AG09319 (cell line): ENCODE measurements around the gene POFUT2.

Experiments
- DNase-seq: peaks from one replicate; pipeline ENCODE4 v3.0.0-alpha.2; 2010; ENCODE audit warnings: low read depth; ENCODE audit errors: extremely low read depth
- TF ChIP-seq, protein P1 (sequence below): IDR thresholded peaks from 2 replicates; pipeline ENCODE4 v1.5.1; 2011; ENCODE audit warnings: low read depth, mild to moderate bottlenecking, inconsistent platforms, low read length, moderate library complexity

The POFUT2 gene

DNA sequence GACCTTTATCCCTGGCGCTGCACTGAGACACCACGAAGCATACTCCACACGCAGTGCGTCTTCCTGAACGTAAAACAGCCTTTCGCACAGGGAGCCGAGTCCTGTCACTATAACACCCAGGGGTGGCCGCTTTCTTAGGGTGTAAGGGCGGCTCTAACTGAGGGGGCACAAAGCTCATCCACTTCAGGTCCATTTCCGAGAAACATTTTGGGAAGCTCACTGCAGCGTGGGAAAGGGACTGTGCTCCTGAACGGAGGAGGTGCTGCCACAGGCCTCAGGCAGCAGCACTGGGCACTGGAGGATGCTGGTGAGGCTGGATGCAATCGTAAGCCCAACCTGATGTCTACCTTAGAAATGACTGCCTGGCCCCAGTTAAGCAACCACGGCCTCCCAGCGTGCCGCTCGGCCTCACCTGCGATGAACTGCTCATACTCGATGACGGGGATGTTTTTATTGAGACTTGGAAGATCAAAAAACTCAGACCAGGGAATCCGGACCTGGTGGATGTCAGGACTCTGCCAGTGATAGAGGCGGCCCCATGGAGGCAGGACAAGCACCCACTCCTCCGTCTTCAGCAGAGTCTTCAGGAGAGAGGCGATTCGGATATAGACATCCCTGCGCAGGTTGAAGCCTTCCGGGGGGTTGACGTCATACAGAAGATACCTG is 2.3 kb downstream of the POFUT2 start:
- DNase-seq: no peak
- TF ChIP-seq, protein P1, sequence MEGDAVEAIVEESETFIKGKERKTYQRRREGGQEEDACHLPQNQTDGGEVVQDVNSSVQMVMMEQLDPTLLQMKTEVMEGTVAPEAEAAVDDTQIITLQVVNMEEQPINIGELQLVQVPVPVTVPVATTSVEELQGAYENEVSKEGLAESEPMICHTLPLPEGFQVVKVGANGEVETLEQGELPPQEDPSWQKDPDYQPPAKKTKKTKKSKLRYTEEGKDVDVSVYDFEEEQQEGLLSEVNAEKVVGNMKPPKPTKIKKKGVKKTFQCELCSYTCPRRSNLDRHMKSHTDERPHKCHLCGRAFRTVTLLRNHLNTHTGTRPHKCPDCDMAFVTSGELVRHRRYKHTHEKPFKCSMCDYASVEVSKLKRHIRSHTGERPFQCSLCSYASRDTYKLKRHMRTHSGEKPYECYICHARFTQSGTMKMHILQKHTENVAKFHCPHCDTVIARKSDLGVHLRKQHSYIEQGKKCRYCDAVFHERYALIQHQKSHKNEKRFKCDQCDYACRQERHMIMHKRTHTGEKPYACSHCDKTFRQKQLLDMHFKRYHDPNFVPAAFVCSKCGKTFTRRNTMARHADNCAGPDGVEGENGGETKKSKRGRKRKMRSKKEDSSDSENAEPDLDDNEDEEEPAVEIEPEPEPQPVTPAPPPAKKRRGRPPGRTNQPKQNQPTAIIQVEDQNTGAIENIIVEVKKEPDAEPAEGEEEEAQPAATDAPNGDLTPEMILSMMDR: no peak

DNA sequence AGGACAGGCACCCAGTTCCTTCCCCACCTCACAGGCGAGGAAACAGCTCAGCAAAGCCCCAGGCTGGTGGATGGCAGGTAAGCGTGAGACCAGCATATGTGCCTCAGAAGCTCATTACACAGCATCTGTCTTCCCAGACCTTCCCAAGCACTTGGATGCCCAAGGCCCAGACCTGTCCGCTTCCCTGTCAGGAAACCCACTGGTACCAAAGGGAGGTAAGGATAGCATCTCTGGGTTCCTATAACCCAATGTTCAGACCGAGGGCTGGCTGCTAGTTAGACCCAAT is 3.3 kb downstream of the POFUT2 start:
- TF ChIP-seq, protein P1: no peak
- no peak for DNase-seq

DNA sequence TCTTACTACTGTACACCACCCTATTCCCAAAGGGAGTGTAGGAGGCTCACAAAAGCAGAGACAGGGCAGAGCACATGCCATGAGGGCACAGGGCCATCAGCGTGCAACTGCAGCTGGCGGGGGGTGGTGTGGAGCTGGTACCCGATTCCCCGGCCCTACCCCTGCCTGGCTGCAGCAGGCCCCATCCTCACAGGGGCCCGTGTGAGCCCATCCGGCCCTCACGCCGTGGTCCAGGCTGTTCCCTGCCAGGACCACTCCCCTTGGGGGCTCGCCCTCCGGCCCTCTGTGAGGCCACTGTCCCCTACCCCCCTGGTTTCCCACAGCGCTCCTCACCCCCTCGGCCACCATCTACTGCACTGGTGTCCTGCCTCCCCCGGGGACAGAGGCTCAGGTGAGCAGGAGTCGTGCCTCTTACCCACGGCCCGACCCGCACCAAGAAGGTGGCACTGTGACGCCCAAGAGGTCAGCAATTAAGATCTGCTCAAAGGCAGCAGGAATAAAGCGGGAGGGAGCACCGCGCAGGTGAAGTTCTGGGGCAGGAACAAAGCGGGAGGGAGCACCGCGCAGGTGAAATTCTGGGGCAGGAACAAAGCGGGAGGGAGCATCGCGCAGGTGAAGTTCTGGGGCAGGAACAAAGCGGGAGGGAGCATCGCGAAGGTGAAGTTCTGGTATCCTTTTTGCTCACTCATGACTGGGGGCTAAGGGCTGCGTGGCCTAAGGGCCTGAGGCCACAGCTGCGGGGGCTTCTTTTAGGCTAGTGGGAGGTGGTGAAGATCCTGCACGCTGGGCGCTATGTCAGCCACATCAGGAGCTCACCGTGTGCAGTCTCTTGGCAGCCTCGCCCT is 3.9 kb downstream of the POFUT2 start:
- DNase-seq: no peak
- TF ChIP-seq, protein P1: no peak

DNA sequence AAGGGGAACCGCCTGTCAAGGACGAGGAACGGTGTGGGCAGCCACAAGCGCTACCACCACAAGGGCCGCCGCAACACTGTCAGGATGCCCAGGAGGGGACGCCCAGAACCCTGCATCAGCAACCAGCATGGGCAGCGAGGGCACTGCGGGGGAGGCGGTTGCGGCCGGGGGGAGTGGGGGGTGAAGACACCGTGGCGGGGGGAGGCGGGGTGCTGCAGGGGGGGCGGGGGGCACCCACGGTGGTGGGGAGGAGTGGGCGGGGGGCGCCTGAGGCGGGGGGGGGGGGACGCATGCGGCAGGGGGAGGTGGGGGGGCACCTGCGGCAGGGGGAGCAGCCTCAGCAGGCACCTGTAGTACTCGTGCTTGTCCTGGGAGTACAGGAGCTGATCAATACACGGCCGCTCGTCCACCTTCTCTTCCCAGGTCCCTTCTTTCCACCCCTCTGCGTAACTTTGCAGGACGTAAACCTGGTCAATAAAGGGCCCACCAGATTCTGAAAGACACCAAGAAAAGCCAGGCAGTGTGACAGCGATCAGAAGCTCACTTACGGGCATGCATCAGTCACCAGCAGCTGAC is 4.6 kb downstream of the POFUT2 start:
- TF ChIP-seq, protein P1: no peak
- DNase-seq: no peak

DNA sequence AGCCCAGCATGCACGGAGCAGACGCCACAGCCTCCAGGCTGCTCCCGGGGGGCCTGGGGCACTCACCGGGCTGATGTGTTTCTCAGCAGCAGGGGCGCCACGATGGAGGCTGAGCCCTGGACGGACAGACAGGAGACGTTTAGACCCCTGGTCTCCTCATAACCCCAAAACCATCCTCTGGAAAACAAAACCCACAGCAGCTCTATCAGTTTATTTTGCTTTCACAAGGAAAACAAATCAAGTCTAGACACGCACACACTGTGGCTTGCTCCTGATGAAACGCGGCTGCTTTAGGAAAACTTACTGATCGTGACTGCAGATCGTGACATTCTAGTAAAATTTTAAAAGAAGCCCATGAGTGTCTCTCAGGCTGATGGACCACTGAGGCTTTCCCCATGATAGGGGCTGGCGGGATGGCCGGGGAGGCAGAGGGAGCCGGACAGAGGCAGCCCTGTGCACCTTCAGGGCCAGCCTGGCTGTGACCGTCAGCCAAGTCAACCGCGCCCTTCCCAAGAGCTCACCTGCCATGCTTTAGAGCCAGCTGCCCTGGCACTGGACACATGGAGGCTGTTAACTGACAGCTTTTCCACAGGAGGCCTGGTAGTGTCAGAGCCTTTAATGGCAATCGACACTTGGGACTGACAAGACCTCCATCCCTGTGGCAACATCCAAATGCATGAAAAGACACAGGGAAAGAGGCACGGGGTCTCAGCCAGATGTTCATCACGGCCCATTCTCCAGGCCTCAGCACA is 5.2 kb downstream of the POFUT2 start:
- no peak for DNase-seq
- TF ChIP-seq, protein P1: no peak

DNA sequence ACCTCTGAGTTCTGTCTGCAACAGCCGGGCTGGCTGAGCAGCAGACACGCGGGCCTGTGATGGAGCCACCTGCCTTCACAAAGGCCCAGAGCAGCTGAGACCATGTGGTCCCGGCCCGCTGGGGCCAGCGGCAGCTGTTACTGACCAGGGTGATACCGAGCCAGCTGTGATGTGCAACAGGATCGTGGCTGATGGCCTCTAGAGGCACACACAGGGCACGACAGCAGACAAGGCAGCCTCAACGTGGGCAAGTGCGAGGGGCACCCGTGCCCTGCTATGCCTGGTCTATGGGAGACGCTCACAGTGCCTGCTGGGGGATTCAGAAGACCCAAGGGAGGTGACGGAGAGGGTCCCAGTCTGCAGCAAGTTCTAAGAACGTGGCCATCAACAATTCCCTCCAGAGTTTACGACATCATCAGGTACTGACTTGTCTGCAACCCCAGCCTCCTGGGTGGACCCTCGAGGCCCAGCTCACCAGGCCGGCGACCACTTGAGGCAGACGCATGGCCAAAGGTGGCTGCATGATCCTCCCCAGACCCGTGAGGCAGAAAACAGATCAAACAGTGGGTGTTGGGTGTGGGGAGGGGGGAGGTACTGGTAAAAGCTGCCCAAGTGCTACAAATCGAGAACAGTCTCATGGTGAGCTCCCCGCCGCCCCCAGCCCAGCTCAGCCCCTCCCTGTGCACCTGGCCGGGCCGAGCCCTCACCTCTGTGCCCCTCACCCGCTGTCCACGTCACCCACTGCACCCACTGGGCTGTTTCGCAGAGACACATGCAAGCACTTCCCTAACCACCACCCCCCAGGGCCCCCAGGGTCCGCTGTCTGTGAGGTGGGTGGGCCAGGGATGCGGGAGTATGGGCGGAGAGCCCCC is 6.0 kb downstream of the POFUT2 start:
- DNase-seq: no peak
- TF ChIP-seq, protein P1: no peak
